Ammon's horn (tissue), 1 donor: Measurements from ENCODE around the gene DOP1B.

Experiments
- DNase-seq: peaks from one replicate; pipeline ENCODE4 v3.0.0-alpha.2; 2016; ENCODE audit warnings: low spot score

Gene DOP1B

GRCh38 chr21:36202726-36203602, 46.3 kb downstream of the DOP1B start:
- DNase-seq = no peak

- DNase-seq = peak; percentile 21
Observed at GRCh38 chr21:36203603-36203889, 46.9 kb downstream of the DOP1B start.

DNA sequence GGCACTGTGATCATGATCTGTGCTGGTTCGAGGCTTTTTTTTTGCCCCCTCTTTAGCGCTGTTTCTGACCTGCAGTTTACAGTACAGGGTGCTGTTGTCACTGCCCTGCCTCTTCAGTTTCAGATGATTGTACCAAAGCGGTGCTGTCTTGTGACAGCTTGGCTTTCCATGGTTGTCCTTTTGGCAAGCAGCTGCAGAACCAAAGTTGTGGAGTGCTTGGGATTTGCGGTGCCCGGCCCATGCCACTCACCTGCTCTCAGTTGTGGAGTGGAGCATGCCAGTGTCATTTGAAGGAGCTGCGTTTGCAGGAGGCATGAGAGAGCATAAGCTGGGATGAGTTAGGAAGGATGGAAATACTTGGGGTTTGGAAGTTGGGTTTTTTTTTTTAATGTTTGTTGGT, 48.4 kb downstream of the DOP1B start:
- no peak for DNase-seq

DNA sequence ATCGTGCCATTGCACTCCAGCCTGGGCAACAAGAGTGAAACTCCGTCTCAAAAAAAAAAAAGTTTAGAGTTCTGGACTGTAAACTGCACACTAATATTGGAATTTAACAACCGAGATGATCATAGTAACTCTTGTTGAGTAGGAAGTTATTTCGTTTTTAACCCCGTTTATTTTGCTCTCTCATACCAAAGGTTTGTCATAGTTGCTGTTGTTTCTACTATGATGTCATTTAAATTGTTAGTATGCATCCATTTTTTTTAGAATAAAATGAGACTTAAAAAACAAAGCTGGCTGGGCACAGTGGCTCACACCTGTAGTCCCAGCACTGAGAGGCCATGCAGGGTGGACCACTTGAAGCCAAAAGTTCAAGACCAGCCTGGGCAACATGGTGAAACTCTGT, 49.3 kb downstream of the DOP1B start:
- DNase-seq = no peak
